CD14-positive monocyte (primary cell): ENCODE measurements around the gene AHCY. TPM values are rescaled to one million over a fixed set of nuclear protein-coding genes. Genes with fewer than 3 reads are reported as not detected.
"Not testable (repeated sequence)": the region's sequence is repeated elsewhere in the genome, so short reads cannot be mapped to it uniquely, and the experiment has no call there.

Source experiments
- DNase-seq, 3 donors: peaks; one replicate each; pipeline ENCODE4 v3.0.0-alpha.2; 2011 to 2022
- H2AFZ ChIP-seq: 2 replicates; pipeline ENCODE4 v1.6.0; 2012; ENCODE audit warnings: mild to moderate bottlenecking, low read depth, low read length, inconsistent platforms; ENCODE audit not compliant: insufficient read depth, poor library complexity, severe bottlenecking
- H3K27ac ChIP-seq, 2 donors: 1 replicate in 1 of 2; 2 replicates in 1 of 2; pipeline ENCODE4 v1.5.1; 2012 to 2013; ENCODE audit warnings: low read length in 2 of 2, control low read depth in 1 of 2, inconsistent platforms in 1 of 2, low read depth in 1 of 2, mild to moderate bottlenecking in 1 of 2
- H3K27me3 ChIP-seq, 2 donors: one replicate each; pipeline versions ENCODE4 v1.6.0 to v1.6.1; 2011 to 2013; ENCODE audit warnings: low read length in 2 of 2; ENCODE audit not compliant: control insufficient read depth in 2 of 2, insufficient read depth in 2 of 2
- H3K36me3 ChIP-seq, 2 donors: replicated peaks in 1 of 2; 1 replicate in 1 of 2; 2 replicates in 1 of 2; pipeline versions ENCODE4 v1.5.1 to v1.6.1; 2012 to 2013; ENCODE audit warnings: low read length in 2 of 2, control low read depth in 1 of 2, inconsistent platforms in 1 of 2, mild to moderate bottlenecking in 1 of 2; ENCODE audit not compliant: insufficient read depth in 2 of 2, control insufficient read depth in 1 of 2
- H3K4me1 ChIP-seq, 2 donors: 1 replicate in 1 of 2; 2 replicates in 1 of 2; pipeline versions ENCODE4 v1.5.1 to v1.6.1; 2012 to 2013; ENCODE audit warnings: low read length in 2 of 2, control low read depth in 1 of 2, inconsistent platforms in 1 of 2, mild to moderate bottlenecking in 1 of 2, moderate library complexity in 1 of 2; ENCODE audit not compliant: insufficient read depth in 2 of 2, control insufficient read depth in 1 of 2
- H3K4me2 ChIP-seq: replicated peaks from 2 replicates; pipeline ENCODE3; 2012; ENCODE audit warnings: low read length, moderate library complexity, mild to moderate bottlenecking; ENCODE audit not compliant: poor library complexity, severe bottlenecking; ENCODE audit errors: extremely low read depth
- H3K4me3 ChIP-seq, 3 experiments: fragments of 200-600 bp in 1 of 3; sonication (generic) in 1 of 3; replicated peaks in 1 of 3; 1 replicate in 2 of 3; 2 replicates in 1 of 3; pipeline ENCODE4 v1.5.1; 2011 to 2013; ENCODE audit warnings: low read length in 3 of 3, mild to moderate bottlenecking in 3 of 3, control low read depth in 2 of 3, low read depth in 2 of 3, inconsistent platforms in 1 of 3, moderate library complexity in 1 of 3
- H3K79me2 ChIP-seq: 2 replicates; pipeline ENCODE4 v1.6.0; 2012; ENCODE audit warnings: mild to moderate bottlenecking, control low read depth, inconsistent platforms, low read length, moderate library complexity; ENCODE audit not compliant: insufficient read depth
- H3K9ac ChIP-seq: 2 replicates; pipeline ENCODE4 v1.6.0; 2017; ENCODE audit warnings: low read length, mild to moderate bottlenecking; ENCODE audit not compliant: insufficient read depth, poor library complexity, severe bottlenecking
- H3K9me3 ChIP-seq, 2 donors: replicated peaks in 1 of 2; 1 replicate in 1 of 2; 2 replicates in 1 of 2; pipeline versions ENCODE4 v1.5.1 to v1.6.1; 2012 to 2013; ENCODE audit warnings: low read length in 2 of 2, control low read depth in 1 of 2; ENCODE audit not compliant: control insufficient read depth in 1 of 2, insufficient read depth in 1 of 2
- H4K20me1 ChIP-seq: 2 replicates; pipeline ENCODE4 v1.6.0; 2012; ENCODE audit warnings: mild to moderate bottlenecking, low read length, control low read depth, moderate library complexity; ENCODE audit not compliant: insufficient read depth
- H3K27ac Mint-ChIP-seq, 7 donors: one replicate each; pipeline ENCODE4 v1.8.0; 2020; ENCODE audit warnings: mild to moderate bottlenecking in 7 of 7, mixed read lengths in 7 of 7, moderate library complexity in 6 of 7, inconsistent platforms in 2 of 7
- H3K27me3 Mint-ChIP-seq, 3 donors: one replicate each; pipeline ENCODE4 v1.8.0; 2021 to 2022; ENCODE audit warnings: low read depth in 3 of 3, mild to moderate bottlenecking in 3 of 3, mixed read lengths in 3 of 3, moderate library complexity in 3 of 3, inconsistent platforms in 1 of 3
- H3K36me3 Mint-ChIP-seq, 2 donors: one replicate each; pipeline ENCODE4 v1.8.0; 2020; ENCODE audit warnings: mixed read lengths in 2 of 2, inconsistent platforms in 1 of 2, mild to moderate bottlenecking in 1 of 2
- H3K4me1 Mint-ChIP-seq: one replicate; pipeline ENCODE4 v1.8.0; 2020; ENCODE audit warnings: mild to moderate bottlenecking, mixed read lengths
- H3K4me3 Mint-ChIP-seq, 2 donors: one replicate each; pipeline ENCODE4 v1.8.0; 2020; ENCODE audit warnings: mild to moderate bottlenecking in 2 of 2, mixed read lengths in 2 of 2, moderate library complexity in 1 of 2
- H3K9me3 Mint-ChIP-seq, 7 donors: one replicate each; pipeline ENCODE4 v1.8.0; 2020 to 2022; ENCODE audit warnings: mixed read lengths in 7 of 7, mild to moderate bottlenecking in 6 of 7, moderate library complexity in 6 of 7, inconsistent platforms in 2 of 7
- CTCF ChIP-seq: fragments of 200-600 bp; IDR thresholded peaks from one replicate; pipeline ENCODE4 v1.8.0; 2022; ENCODE audit warnings: antibody characterized with exemption, mild to moderate bottlenecking
- WGBS: methylation state at CpG from one replicate; pipeline ENCODE4 v1.1.5; 2013; ENCODE audit warnings: missing lambda C conversion rate; ENCODE audit not compliant: insufficient coverage; 5-methylcytosine and 5-hydroxymethylcytosine counted together
- intact Hi-C, 2 donors: fragments of 100-400 bp; cut with micrococcal nuclease; formaldehyde crosslinking; loops; one replicate each; pipeline versions ENCODE4 v1.15.0 to v1.15.1; 2023
- polyA plus RNA-seq, 3 donors: library from polyadenylated mRNA; depleted of rRNA in 1 of 3; unstranded in 2 of 3; stranded (reverse) in 1 of 3; fragments of 300-500 nt in 2 of 3; fragments of >200 nt in 1 of 3; fragmentation: Illumina TruSeq in 2 of 3; gene quantifications; 1 replicate in 2 of 3; 2 replicates in 1 of 3; pipeline ENCODE4 v1.2.3, GENCODE V29; 2012 to 2021

The AHCY gene
- polyA plus RNA-seq, 3 donors = 35.7 to 42.7 (median 41.1) TPM

GRCh38 chr20:34328928-34329677 lies 25.9 kb upstream of the AHCY start:
- no peak overlapping the region for H2AFZ ChIP-seq
- Mint-ChIP-seq H3K27me3 (peaks cover 1 to 4% (median 3%) of the 10 kb centered on the region in 3 donors), H3K27ac (no peak overlapping the region), H3K4me1 (no peaks in the 10 kb centered on the region), H3K36me3 (no peaks in the 10 kb centered on the region), H3K4me3 (no peak overlapping the region), H3K9me3 (peaks cover 0 to 1% (median 0%) of the 10 kb centered on the region in 7 donors)
- no peak overlapping the region for H3K4me2 ChIP-seq
- DNase-seq = no peak
- H3K36me3 ChIP-seq = no peaks in the 10 kb centered on the region
- no peaks in the 10 kb centered on the region for H3K9me3 ChIP-seq
- no peak for TF ChIP-seq CTCF
- no peaks in the 10 kb centered on the region for H3K4me1 ChIP-seq
- H3K9ac ChIP-seq = no peak overlapping the region
- intact Hi-C loops = no loop called here
- no peaks in the 10 kb centered on the region for H3K79me2 ChIP-seq
- no peaks in the 10 kb centered on the region for H3K27me3 ChIP-seq
- H4K20me1 ChIP-seq = no peaks in the 10 kb centered on the region
- WGBS = 96% methylated on average over 7 of the region's 9 CpGs
- no peak overlapping the region for H3K27ac ChIP-seq
- no peak overlapping the region for H3K4me3 ChIP-seq

GRCh38 chr20:34328207-34328606 lies 25.1 kb upstream of the AHCY start:
- WGBS = 83% methylated on average over 1 of the region's 4 CpGs
- H3K4me3 ChIP-seq, intact Hi-C loops, H3K4me3 Mint-ChIP-seq, H3K4me1 ChIP-seq, H3K9me3 Mint-ChIP-seq, H3K27ac ChIP-seq, H3K27ac Mint-ChIP-seq, H3K36me3 ChIP-seq, H2AFZ ChIP-seq, H3K4me2 ChIP-seq, H3K27me3 Mint-ChIP-seq, DNase-seq, H3K4me1 Mint-ChIP-seq, H3K79me2 ChIP-seq, H4K20me1 ChIP-seq, H3K36me3 Mint-ChIP-seq, H3K27me3 ChIP-seq, H3K9ac ChIP-seq, H3K9me3 ChIP-seq: not testable (repeated sequence)
